ENCODE results near the gene AGTRAP. TPM values are rescaled to one million over a fixed set of nuclear protein-coding genes. Genes with fewer than 3 reads are reported as not detected.

The AGTRAP gene
- total and polyA plus RNA-seq, 9 of the 15 experiments (the other 6 are each of a cell fraction or from before 2014, with no cell fraction given) = 26.8 to 105 (median 57.5) TPM

- TF ChIP-seq ZBTB40 (IDR thresholded peaks at IDR 0.05) (no peak), ZBTB40 (CRISPR knock-in tag; IDR thresholded peaks at IDR 0.05) (no peak), HNRNPH1 (optimal IDR thresholded peaks at IDR 0.05; ENCODE audit: low read depth, low read length) (no peak), SRSF1 (IDR thresholded peaks at IDR 0.05; ENCODE audit: low read depth, low read length) (no peak), ZFP1 (CRISPR knock-in tag; IDR thresholded peaks at IDR 0.05) (no peak), ZNF143 (CRISPR knock-in tag; IDR thresholded peaks at IDR 0.05) (no peak), BCOR (IDR thresholded peaks at IDR 0.05) (peak; percentile 16; the same call in 1 of the 2 replicates), CHD4 (IDR thresholded peaks at IDR 0.05; ENCODE audit: insufficient read depth, insufficient replicate concordance, low read depth, low read length, poor library complexity, severe bottlenecking) (no peak), BCL6 (CRISPR knock-in tag; IDR thresholded peaks at IDR 0.05) (no peak), POLR3G (IDR thresholded peaks at IDR 0.05; ENCODE audit: extremely low read depth, insufficient read length, insufficient replicate concordance) (no peak), SIN3A (IDR thresholded peaks at IDR 0.05; ENCODE audit: borderline replicate concordance in 2 of 2, control insufficient read depth in 1 of 2, low read depth in 2 of 2, low read length in 2 of 2) (no peak; a peak in 1 of 4 replicates), PPARD (CRISPR knock-in tag; IDR thresholded peaks at IDR 0.05) (no peak), GTF2A2 (tag; IDR thresholded peaks at IDR 0.05) (no peak), HNRNPK (IDR thresholded peaks at IDR 0.05; ENCODE audit: low read depth, low read length, poor library complexity, severe bottlenecking) (no peak), CTCFL (IDR thresholded peaks at IDR 0.05; ENCODE audit: borderline replicate concordance, insufficient read depth, low read depth, low read length, poor library complexity, severe bottlenecking) (peak; percentile 95), ZNF324 (CRISPR knock-in tag; IDR thresholded peaks at IDR 0.05) (no peak), HSF4 (CRISPR knock-in tag; IDR thresholded peaks at IDR 0.05; ENCODE audit: borderline replicate concordance) (no peak)
These were observed 49.2 kb downstream of the AGTRAP start (continued) for GRCh38 chr1:11784993-11785769.
